Measurements from ENCODE around the gene LRRC3B. TPM values are rescaled to one million over a fixed set of nuclear protein-coding genes. Genes with fewer than 3 reads are reported as not detected.
"Not testable (repeated sequence)": the region's sequence is repeated elsewhere in the genome, so short reads cannot be mapped to it uniquely, and the experiment has no call there.

The LRRC3B gene, protein sequence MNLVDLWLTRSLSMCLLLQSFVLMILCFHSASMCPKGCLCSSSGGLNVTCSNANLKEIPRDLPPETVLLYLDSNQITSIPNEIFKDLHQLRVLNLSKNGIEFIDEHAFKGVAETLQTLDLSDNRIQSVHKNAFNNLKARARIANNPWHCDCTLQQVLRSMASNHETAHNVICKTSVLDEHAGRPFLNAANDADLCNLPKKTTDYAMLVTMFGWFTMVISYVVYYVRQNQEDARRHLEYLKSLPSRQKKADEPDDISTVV
- total RNA-seq, result not detected

GRCh38 chr3:26622621-26623418 is at the start of gene LRRC3B:
TSS of gene LRRC3B (plus strand) at chr3:26622772. CDS start at chr3:26709673, 86,901 bp downstream.
- no peak for ATAC-seq
- DNase-seq (ENCODE audit: low spot score), result no peak

DNA sequence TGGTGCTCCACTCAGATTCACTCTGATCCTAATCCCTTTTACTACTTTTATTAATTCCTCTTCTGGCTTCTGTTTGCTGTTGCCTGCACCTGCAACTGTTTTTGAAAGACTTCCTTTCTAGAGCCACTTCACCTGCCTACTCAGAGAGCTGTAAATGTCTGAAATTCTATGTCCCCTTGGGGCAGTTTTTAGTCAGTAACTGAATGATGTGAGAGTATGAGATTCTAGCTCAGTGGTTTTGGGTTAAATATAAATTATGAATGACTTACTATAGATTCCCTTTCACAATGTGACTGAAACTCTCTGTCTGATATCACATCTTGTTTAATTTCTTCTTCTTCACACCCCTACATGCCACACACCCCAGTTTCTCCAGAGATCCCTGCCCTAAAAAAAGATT is 47.8 kb upstream of the LRRC3B start:
- no peak for ATAC-seq
- no peak for DNase-seq (ENCODE audit: low spot score)

- no peak for DNase-seq (ENCODE audit: low spot score)
These were observed 43.5 kb upstream of the LRRC3B start for GRCh38 chr3:26579116-26579515.

DNA sequence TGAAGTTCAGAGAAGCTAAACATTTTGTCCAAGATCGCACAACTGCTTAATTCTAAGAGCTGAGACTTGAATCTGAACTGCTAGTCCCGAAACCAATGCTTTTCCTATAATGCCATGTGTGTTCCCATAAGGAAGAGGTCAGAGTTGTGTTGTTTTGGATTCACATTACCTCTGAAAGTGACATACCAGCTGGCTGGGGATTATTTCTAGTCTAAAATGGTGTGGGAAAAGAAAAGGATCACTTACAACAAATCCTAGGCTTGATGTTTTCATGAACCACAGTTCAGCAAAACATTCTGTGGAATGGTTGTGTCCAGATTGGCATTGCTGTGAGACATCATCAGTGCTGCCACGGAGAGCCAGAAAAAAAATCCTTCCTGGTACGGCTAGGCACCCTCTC is 35.0 kb upstream of the LRRC3B start:
- no peak for DNase-seq (ENCODE audit: low spot score)
- no peak for ATAC-seq

More at GRCh38 chr3:26579116-26579515, 43.5 kb upstream of the LRRC3B start:
- ATAC-seq, result no peak

GRCh38 chr3:26588931-26589330 is 33.6 kb upstream of the LRRC3B start:
- DNase-seq (ENCODE audit: low spot score) (no peak), ATAC-seq (no peak)

DNA sequence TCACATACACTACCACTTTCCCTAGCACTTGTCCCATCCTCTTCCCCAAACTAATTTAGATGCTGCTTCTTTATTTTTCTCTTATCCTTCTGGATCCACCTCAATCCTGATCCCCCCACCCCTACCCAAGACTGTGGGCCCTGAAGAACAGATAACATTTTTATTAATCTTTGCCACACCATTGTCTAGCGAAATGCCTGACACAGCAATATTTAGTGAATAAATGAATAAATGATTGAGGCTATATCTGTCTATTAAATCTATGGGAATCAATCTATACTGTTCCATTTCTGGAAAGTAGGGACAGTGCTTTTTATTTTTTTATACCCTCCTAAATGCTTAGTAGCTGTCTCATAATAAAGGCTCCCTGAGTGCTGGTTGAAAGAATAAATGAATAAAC is 32.9 kb upstream of the LRRC3B start:
- DNase-seq (ENCODE audit: low spot score) (no peak), ATAC-seq (no peak)

DNA sequence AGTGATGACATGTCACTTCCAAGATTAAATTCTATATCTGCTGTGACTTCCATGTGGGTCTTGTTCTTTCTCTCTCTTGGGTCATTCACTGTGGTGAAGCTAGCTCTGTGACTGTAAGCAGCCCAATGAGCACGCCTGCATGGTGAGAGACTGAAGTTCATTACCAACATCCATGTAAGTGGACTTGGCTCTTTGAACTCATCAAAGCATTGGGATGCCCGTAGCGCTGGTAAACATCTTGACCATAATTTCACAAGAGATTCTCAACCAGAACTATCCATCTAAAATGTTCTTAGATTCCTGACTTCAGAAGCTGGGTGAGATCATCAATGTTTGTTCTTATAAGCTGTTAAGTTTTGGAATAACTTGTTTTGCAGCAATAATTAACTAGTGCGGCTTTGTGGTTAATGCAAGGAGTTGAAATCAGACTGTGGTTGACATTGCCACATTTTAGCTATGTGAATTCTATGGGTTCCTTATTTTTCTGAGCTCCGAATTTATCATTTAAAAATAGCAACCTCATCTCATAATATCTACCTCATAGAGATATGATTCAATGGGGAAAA is 31.6 kb upstream of the LRRC3B start:
- DNase-seq (ENCODE audit: low spot score) (no peak), ATAC-seq (no peak)

- ATAC-seq (no peak), DNase-seq (ENCODE audit: low spot score) (no peak)
These were observed 30.6 kb upstream of the LRRC3B start for GRCh38 chr3:26591926-26592325.

DNA sequence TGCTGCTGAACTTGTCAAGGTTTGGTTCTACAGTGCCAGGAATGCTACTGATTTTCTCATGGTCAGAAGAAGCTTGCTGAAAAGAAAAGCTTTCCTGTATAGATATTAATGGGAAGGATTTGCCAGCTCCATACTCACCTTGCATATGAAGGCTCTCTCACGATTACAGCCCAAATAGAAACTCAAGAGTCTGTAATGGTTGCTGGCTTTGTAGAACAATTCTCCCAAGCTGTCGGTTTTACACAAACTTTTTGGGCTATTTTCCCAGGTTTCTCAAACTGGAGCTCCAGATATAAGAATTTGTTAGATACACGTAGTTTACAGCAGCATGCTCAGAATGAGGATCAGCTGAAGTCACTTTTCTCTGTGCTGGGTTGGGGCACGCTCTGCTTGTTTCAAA is 30.1 kb upstream of the LRRC3B start:
- ATAC-seq (no peak), DNase-seq (ENCODE audit: low spot score) (no peak)

DNA sequence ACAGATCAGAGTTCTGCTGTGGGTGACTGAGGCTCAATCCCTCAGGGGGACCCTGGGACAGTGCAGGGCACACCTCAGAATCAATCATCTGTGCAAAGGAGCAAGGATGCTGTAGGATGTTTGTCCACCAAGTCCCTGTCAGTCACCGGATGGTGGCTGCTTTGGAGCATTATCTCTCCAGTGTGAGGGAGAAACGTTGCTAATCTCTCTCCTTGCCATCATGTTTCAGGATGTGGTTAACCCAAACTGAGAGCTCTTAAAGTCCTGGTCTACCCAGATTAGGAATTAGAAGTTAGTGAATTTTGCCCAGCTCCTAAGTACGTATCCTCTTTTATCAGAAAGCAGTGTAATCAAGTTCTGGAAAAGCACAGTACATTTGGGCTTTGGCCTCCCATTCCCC is 26.2 kb upstream of the LRRC3B start:
- no peak for ATAC-seq

DNA sequence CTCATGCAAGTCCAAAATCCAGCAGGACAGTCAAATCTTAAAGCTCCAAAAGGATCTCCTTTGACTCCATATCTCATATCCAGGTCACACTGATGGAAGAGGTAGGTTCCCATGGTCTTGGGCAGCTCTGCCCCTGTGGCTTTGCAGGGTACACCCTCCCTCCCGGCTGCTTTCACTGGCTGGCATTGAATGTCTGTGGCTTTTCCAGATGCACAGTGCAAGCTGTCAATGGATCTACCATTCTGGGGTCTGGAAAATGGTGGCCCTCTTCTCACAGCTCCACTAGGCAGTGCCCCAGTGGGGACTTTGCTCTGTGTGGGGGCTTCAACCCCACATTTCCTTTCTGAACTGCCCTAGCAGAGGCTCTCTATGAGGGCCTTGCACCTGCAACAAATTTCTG is 19.3 kb upstream of the LRRC3B start:
- ATAC-seq; DNase-seq (ENCODE audit: low spot score): not testable (repeated sequence)

More for the DNA sequence above, 26.2 kb upstream of the LRRC3B start:
- no peak for DNase-seq (ENCODE audit: low spot score)

DNA sequence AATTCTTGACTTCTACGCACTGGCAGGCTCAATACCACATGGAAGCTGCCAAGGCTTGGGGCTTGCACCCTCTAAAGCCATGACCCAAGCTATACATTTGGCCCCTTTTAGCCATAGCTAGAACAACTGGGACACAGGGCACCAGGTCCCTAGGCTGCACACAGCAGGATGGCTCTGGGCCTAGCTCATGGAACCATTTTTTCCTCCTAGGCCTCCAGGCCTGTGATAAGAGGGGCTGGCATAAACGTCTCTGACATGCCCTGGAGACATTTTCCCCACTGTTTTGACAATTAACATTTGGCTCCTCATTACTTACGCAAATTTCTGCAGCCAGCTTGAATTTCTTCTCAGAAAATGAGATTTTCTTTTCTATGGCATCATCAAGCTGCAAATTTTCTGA is 18.8 kb upstream of the LRRC3B start:
- DNase-seq (ENCODE audit: low spot score); ATAC-seq: not testable (repeated sequence)

DNA sequence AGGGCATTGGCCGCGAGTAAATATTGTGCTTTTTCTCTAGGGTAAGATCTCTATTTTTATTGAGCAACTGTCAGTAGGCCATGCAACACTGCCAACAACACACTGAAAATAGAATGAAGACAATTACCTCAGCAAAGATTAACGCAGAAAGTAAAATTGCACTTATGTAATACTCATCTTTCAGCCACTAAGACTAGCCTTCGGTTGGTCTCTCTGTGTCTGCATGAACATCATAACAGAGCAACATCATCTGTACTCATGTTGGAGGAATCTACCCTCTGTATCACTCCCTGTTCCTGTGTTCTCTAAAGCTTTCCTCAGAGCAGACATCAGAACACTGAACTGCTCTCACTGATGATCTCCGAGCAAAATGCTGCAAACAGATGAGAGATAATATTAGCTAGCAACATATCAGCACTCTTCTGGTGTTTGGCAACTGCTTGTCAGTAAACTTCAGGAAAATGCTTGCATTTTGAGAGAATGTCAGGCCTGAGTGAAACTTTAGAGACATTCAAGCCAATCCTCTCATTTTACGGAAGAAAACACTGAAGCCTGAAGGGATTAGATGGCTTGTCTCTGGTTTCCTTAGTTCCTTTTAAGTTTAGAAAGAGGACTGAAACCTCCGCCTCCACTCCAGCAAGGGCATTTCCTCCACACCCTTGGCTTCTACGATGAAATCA is 8.4 kb upstream of the LRRC3B start:
- DNase-seq (ENCODE audit: low spot score) (no peak), ATAC-seq (no peak)

GRCh38 chr3:26621176-26621575 is 1.4 kb upstream of the LRRC3B start:
- ATAC-seq, result no peak
- no peak for DNase-seq (ENCODE audit: low spot score)

DNA sequence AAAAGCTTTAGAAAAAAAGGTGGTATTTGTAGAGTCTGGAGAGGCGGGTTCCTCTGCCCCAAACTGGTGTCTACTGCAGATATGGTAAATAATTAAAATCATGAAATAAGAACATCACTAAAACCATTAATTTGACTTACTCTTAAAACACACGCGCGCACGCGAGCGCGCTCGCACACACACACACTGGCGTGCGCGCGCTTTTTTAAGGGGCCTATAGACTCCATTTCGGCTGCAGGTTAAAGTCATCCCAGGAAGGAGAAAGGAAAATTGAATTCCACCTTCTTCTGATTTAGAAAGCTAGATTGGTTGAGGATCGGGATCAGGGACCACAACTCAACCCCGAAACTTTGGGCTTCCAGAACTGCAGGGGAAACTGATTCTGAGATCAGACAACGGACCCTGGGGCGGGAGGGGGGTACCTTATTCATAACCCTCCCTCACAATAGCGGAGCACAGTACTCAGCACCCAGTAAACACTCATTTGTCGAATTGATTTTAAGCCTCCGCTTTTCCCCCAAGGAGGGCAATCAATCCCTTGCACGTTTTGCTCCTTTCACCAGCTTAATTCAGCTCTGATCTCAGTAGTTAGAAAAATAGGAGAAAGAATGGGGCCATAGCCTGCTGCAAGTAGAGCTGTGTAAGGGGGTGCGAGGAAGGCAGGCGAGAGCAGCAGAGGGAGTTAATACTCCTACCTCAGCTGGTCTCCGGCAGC is 509 bp upstream of the LRRC3B start:
- no peak for ATAC-seq
- no peak for DNase-seq (ENCODE audit: low spot score)

DNA sequence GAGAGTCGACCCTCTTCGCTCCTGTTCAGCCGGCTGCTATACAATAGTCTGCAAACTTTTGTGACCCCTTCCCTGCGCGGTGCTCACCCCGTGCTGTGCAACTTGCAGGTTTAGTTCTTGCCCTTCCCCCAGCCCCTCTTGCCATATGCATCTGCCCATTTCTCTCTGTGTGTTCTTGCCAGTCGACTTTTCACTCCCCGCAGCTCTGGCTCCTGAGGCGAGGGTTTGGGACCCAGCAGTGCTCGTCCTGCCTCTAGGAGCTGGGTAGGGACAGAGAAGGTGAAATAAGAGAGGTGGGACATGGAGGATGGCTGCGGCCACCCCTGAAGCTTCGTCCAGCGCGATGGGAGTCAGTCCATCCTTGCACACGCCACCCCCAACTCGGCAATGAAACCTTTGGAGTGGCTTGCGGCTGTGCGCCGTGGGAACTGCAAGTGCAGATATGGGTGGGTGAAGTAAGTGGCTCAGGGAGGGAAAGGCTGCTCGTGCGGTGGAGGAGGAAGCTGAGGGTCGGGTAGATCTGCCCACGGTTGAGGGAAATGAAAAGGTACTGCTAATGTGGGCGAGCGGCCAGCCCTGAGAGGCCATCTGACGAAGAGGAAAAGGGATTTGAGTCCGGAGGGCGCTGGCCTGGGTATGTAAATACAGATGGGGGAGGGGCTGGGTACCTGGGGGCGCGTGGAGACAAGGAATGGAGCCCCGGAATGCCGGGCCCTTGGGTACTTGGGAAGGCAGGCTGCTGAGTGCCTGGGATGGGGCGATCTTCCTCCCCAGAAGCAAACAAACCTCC is 1.0 kb downstream of the LRRC3B start:
- ATAC-seq, result no peak

GRCh38 chr3:26624209-26624765 is 1.7 kb downstream of the LRRC3B start:
- DNase-seq (ENCODE audit: low spot score), result no peak
- no peak for ATAC-seq

More for the DNA sequence above, 1.0 kb downstream of the LRRC3B start:
- DNase-seq (ENCODE audit: low spot score), result no peak

- DNase-seq (ENCODE audit: low spot score) (no peak), ATAC-seq (no peak)
These were observed 2.6 kb downstream of the LRRC3B start for GRCh38 chr3:26625187-26625586.

- ATAC-seq (no peak), DNase-seq (ENCODE audit: low spot score) (no peak)
These were observed 4.5 kb downstream of the LRRC3B start for GRCh38 chr3:26627080-26627479.

DNA sequence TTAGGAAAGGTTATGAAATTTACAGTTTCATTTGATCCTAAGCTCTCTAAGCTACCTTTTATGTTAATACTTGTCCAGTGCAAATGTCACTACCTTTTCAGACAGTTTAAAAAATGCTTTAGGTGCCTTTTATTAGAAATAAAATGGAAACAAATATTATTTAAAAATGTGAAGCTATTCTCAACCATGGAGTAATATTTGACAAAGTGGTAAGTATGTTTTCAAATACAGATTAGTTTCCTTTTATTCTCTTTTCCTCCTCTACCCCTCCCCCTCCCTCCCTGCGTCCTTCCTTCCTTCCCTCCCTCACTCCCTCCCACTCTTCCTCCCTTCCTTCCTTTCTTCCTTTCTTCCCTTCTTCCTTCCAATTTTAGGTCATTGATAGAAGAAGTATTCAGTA is 6.3 kb downstream of the LRRC3B start:
- ATAC-seq (no peak), DNase-seq (ENCODE audit: low spot score) (no peak)

All from left lobe of liver (tissue), 2 donors.